T-helper 17 cell (primary cell): Measurements from ENCODE around the gene GAK. TPM values are rescaled to one million over a fixed set of nuclear protein-coding genes. Genes with fewer than 3 reads are reported as not detected.

Experiments used
- ATAC-seq: fragments of 150-1000 bp; cut with Tn5 transposase; 2 replicates; pipeline ENCODE4 v1.10.0; 2021; ENCODE audit warnings: mild to moderate bottlenecking, moderate library complexity
- DNase-seq, 3 donors: peaks; one replicate each; pipeline versions ENCODE4 v3.0.0 to v3.0.0-alpha.2; 2020 to 2021
- H3K9me3 ChIP-seq: one replicate; pipeline ENCODE4 v1.7.0; 2013; ENCODE audit warnings: low read length, mild to moderate bottlenecking; ENCODE audit not compliant: control insufficient read depth, poor library complexity, severe bottlenecking
- H3K27ac Mint-ChIP-seq: one replicate; pipeline ENCODE4 v1.8.0; 2022; ENCODE audit warnings: mild to moderate bottlenecking, moderate library complexity, mixed read lengths
- H3K27me3 Mint-ChIP-seq: one replicate; pipeline ENCODE4 v1.8.0; 2022; ENCODE audit warnings: mixed read lengths
- H3K36me3 Mint-ChIP-seq: one replicate; pipeline ENCODE4 v1.8.0; 2022; ENCODE audit warnings: low read depth, mixed read lengths
- H3K4me1 Mint-ChIP-seq: one replicate; pipeline ENCODE4 v1.8.0; 2022; ENCODE audit warnings: mild to moderate bottlenecking, mixed read lengths
- H3K4me3 Mint-ChIP-seq: one replicate; pipeline ENCODE4 v1.8.0; 2022; ENCODE audit warnings: mild to moderate bottlenecking, moderate library complexity, mixed read lengths
- total RNA-seq, 4 donors: library from RNA in 2 of 4; stranded (reverse) in 2 of 4; gene quantifications; one replicate each; pipeline ENCODE4 v1.2.3 and lab custom pipeline; 2022 to 2026

The GAK gene
- total RNA-seq, 2 donors from 2014 or later = 192 to 215 TPM

DNA sequence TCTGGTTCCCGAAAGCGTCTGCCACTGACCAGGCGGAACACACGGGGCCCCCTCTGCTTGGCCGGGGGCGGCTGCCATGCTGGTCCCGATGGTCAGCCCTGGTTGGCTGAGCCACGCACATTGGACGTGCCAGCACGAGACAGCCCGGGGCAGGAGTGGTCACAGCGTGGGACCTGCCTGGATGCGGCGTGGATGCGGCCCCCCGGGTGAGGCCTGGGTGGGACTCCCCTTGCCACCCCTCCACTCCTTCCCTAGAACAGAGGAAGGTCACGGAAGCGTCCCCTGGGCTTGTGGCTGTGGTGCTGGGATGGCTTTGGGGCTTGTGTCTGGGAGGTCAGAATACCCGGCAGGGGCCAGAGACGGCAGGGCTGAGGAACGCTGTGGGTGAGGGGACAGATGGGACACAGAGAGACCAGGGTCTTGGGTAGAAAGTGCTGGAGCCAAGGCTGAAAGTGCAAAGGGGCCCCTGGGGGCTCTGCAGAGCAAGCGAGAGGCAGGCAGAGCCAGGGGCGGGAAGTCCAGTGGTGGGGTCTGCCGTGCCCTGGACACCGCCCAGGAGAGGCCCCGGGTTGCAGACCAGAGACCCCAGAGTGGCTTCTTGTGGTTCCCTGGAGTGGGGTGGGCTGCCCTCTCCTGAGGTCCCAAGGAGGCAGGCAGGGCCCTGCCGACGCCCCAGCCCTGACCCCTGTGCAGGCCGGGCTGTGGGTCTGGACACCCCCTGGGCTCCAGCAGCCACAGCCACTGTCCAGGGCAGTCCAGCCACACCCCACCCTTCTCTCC, 97.6 kb downstream of the GAK start:
- Mint-ChIP-seq H3K27me3 (no peaks in the 10 kb centered on the region), H3K36me3 (no peaks in the 10 kb centered on the region), H3K4me1 (peaks cover 5% of the 10 kb centered on the region), H3K4me3 (no peak overlapping the region), H3K27ac (no peak overlapping the region)
- DNase-seq (no peak), ATAC-seq (no peak)
- H3K9me3 ChIP-seq = no peaks in the 10 kb centered on the region

DNA sequence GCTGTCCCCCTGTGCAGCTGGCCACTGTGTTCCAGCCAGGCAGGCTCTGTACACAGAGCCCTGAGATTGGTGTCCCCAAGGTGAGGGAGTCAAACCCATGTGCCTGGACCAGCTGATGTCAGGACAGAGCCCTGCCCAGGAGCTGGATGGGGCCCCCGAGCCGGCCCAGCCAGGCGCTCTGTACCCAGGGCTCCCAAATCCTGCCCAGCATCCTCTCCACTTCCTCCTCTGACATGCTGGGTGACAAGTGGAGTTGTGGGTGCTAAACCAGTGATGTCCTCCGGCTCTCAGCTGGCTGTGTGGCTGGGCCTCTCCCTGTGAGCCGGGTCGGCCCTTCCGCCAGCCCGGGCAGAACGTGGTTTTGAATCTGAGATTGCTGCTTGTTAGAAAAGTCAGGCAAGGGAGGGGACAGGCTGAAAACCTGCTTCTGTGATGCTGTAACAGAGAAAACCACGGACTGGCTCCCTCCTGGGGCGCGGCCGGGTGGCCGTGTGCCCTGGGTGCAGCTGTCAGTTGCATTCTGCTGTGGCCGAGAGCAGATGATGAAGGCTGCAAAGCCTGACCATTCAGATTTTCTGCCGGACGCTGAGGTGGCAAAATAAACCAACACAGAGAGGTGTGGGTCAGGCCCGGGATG, 98.3 kb downstream of the GAK start:
- no peak for DNase-seq
- peaks cover 3% of the 10 kb centered on the region for H3K27me3 Mint-ChIP-seq
- no peaks in the 10 kb centered on the region for H3K9me3 ChIP-seq

DNA sequence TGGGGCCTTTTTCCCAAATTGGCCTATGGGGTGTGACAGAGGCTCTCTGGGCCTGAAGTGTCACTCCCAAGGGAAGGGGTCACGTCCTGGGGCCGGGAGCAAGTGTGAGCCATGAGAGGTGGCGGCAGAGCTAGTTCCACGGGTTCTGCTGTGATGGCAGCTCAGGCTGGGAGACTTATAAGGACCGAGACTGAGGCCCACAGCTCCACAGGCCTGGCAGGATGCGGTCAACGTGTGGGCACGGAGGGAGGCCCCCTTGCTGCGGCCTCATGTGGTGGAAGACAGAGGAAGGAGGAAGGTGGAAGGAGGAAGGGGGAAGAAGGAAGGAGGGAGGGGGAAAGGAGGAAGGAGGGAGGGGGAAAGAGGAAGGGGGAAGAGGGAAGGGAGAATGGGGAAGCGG, 99.0 kb downstream of the GAK start:
- DNase-seq = no peak
- no peaks in the 10 kb centered on the region for H3K9me3 ChIP-seq
- Mint-ChIP-seq H3K27ac (no peak overlapping the region), H3K27me3 (peaks cover 10% of the 10 kb centered on the region), H3K4me3 (no peak overlapping the region), H3K36me3 (peaks cover 2% of the 10 kb centered on the region), H3K4me1 (peaks cover 6% of the 10 kb centered on the region)
- no peak for ATAC-seq

More for the DNA sequence above, 98.3 kb downstream of the GAK start:
- H3K4me3 Mint-ChIP-seq = no peak overlapping the region
- H3K36me3 Mint-ChIP-seq = no peaks in the 10 kb centered on the region
- no peak overlapping the region for H3K27ac Mint-ChIP-seq
- no peak for ATAC-seq
- H3K4me1 Mint-ChIP-seq = peaks cover 5% of the 10 kb centered on the region

DNA sequence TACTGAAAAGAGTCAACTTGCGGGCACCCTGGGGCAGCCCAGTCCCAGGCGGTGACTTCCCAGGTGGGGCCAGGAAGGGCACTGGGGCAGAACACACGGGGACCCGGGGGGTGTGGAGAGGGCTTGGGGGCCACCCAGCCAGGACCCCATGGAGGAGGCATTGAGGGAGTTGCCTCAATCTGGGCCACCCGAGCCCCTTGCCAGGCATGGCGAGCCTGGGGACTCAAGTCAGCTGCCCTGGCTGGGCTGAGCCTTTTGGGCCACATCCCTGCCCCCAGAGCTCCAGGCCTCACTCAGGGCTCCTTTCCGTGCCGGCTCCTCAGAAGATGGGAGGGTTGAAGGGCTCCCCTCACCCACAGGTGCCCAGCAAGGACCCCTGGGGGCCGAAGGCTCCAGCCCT, 99.6 kb downstream of the GAK start:
- DNase-seq = no peak
- Mint-ChIP-seq H3K27me3 (peaks cover 16% of the 10 kb centered on the region), H3K4me3 (no peak overlapping the region), H3K4me1 (peaks cover 9% of the 10 kb centered on the region), H3K27ac (no peak overlapping the region), H3K36me3 (peaks cover 5% of the 10 kb centered on the region)
- no peak for ATAC-seq
- H3K9me3 ChIP-seq = no peaks in the 10 kb centered on the region

DNA sequence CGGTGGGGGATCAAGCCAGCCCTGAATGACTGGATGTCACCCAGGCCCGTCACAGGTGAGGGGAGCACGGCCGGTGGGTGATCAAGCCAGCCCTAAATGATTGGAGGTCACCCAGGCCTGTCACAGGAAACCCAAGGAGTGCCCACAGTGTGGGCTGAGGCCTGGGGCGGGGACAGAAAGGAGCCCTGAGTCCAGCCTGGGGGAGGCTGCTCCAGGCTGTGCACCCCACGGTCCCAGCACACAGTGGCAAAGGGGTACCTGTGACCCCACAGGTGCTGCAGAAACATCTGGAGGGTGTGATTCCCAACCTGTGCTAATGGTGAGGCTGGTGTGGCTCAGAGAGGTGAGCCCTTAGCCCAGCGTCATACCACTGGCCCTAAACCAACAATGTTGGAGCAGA, 100.0 kb downstream of the GAK start:
- H3K27ac Mint-ChIP-seq = no peak overlapping the region
- ATAC-seq (no peak), DNase-seq (no peak)
- no peaks in the 10 kb centered on the region for H3K9me3 ChIP-seq
- H3K4me3 Mint-ChIP-seq = no peak overlapping the region
- peaks cover 5% of the 10 kb centered on the region for H3K36me3 Mint-ChIP-seq
- peaks cover 19% of the 10 kb centered on the region for H3K27me3 Mint-ChIP-seq
- peaks cover 9% of the 10 kb centered on the region for H3K4me1 Mint-ChIP-seq

GRCh38 chr4:831483-831805, 100.7 kb downstream of the GAK start:
- Mint-ChIP-seq H3K36me3 (peaks cover 5% of the 10 kb centered on the region), H3K4me1 (peaks cover 9% of the 10 kb centered on the region), H3K27ac (no peak overlapping the region), H3K4me3 (no peak overlapping the region), H3K27me3 (peaks cover 19% of the 10 kb centered on the region)
- DNase-seq = no peak
- no peak for ATAC-seq
- H3K9me3 ChIP-seq = no peaks in the 10 kb centered on the region

DNA sequence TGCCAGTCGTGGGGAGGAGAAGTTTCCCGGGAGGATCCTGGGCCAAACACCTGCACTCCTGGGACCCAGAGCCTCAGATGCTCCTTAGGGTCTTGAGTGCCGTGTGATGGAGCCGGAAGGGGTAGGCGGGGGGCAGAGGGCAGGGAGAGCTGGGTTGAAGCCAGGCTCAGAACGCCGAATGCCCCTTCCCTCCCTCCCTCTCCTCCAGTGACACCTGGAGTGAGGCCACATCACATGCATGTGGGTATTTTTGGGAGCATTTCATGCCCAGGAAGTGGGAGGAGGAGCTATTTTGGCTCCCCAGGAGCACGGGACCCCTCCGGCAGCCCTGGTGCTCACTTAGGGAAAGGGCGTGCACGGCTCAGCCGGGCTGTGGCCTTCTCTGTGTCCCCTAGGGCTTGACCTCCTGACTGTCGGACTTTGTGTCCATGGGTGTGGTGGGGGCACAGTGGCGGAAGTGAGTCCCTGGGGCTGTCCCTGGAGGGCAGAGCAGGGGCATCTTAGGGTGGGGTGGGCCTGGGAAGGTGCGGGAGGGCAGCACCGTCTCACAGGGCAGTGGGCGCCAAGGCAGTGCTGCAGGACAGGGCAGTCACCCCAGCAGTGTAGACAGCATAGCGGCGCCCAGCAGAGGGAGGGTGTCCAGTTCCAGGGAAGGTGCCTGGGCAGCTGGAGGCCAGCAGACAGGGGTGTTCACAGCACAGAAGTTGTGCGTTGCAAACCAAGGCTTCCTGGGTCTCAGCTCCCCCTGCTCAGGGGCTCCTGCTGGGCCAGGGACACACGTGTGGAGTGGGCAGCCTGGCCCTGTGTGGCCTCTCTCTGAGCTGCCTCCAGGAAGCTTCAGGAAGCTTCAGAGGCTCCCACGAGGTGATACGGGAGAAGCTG, 101.3 kb downstream of the GAK start:
- peaks cover 19% of the 10 kb centered on the region for H3K27me3 Mint-ChIP-seq

GRCh38 chr4:829761-830600, 102.1 kb downstream of the GAK start:
- peaks cover 5% of the 10 kb centered on the region for H3K36me3 Mint-ChIP-seq
- no peak overlapping the region for H3K4me3 Mint-ChIP-seq
- no peaks in the 10 kb centered on the region for H3K9me3 ChIP-seq
- H3K4me1 Mint-ChIP-seq = peaks cover 9% of the 10 kb centered on the region
- peaks cover 19% of the 10 kb centered on the region for H3K27me3 Mint-ChIP-seq
- H3K27ac Mint-ChIP-seq = no peak overlapping the region
- ATAC-seq (no peak), DNase-seq (no peak)

More for the DNA sequence above, 101.3 kb downstream of the GAK start:
- H3K36me3 Mint-ChIP-seq = peaks cover 5% of the 10 kb centered on the region
- H3K4me1 Mint-ChIP-seq = peaks cover 9% of the 10 kb centered on the region
- no peak for ATAC-seq
- H3K9me3 ChIP-seq = no peaks in the 10 kb centered on the region
- no peak overlapping the region for H3K27ac Mint-ChIP-seq
- no peak for DNase-seq
- no peak overlapping the region for H3K4me3 Mint-ChIP-seq

DNA sequence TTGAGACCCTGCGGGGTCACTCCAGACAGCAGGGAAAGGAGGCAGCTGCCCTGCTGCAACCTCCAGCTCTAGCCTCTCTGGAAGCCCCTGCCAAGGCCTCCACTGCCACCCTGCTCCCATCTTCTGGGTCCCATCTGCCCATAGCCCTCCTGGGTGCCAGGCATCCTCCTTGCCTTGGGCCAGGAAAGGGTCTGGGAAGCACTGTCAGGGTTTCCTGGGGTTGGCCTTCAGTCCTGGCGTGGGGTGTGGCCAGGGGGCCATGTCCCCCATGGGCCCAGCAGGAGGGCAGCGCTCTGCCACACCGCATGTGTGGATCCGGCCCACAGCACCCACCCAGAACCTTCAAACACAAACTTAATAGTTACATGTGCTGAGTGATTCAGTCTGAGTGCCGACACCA, 102.8 kb downstream of the GAK start:
- Mint-ChIP-seq H3K27ac (no peak overlapping the region), H3K4me3 (no peak overlapping the region), H3K36me3 (peaks cover 5% of the 10 kb centered on the region), H3K4me1 (peaks cover 9% of the 10 kb centered on the region), H3K27me3 (peaks cover 19% of the 10 kb centered on the region)
- no peaks in the 10 kb centered on the region for H3K9me3 ChIP-seq
- ATAC-seq = no peak
- no peak for DNase-seq

GRCh38 chr4:828641-829271, 103.4 kb downstream of the GAK start:
- H3K9me3 ChIP-seq = no peaks in the 10 kb centered on the region
- H3K27ac Mint-ChIP-seq = no peak overlapping the region
- ATAC-seq = no peak

DNA sequence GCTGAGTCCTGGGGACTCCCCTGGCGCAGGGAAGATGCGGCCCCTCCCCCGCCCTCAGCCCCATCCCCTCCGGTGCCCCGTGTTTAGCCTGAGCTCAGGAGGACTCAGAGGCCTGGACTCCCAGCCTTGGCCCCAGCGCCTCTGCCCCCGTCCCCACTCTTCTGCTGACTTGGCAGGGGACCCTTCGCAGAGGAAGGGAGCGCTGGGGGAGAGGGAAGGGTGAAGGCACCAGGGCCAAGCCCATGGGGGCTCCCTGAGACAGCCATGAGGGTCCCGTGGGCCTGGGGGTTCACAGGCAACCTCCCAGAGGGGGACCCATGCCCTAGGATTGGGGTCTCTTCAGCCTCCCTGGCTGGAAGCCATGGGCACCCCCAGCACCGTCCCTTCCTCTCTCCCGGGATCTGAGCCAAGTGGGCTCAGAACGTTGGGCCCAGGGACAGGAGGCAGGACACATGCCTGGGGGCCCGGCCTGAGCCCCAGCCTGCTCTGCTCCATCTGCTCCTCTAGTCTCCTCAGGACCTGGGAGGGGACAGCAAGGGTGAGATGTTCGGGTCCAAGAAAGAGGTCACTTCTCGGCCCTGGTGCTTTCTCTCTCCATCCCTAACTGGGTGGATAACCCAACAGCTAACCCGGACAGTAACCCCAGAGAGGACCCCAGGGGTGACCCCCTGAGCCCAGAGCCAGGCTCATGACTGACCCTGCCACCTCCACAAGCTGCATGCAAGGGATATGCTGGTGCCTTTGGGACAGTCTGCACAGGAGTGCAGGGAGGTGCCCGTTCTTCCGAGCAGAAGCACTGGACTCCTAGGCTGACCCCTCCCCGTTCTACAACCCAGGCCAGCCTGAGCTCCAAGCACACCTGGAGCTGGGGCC, 104.7 kb downstream of the GAK start:
- no peak for DNase-seq
- no peaks in the 10 kb centered on the region for H3K9me3 ChIP-seq
- H3K4me3 Mint-ChIP-seq = peak overlapping the region; percentile 81

More at GRCh38 chr4:828641-829271, 103.4 kb downstream of the GAK start:
- Mint-ChIP-seq H3K27me3 (peaks cover 23% of the 10 kb centered on the region), H3K36me3 (peaks cover 5% of the 10 kb centered on the region), H3K4me1 (peaks cover 9% of the 10 kb centered on the region), H3K4me3 (no peak overlapping the region)
- no peak for DNase-seq

More for the DNA sequence above, 104.7 kb downstream of the GAK start:
- peaks cover 5% of the 10 kb centered on the region for H3K4me1 Mint-ChIP-seq
- peaks cover 5% of the 10 kb centered on the region for H3K36me3 Mint-ChIP-seq
- no peak overlapping the region for H3K27ac Mint-ChIP-seq
- peaks cover 36% of the 10 kb centered on the region for H3K27me3 Mint-ChIP-seq
- no peak for ATAC-seq
